HS-27A (cell line): ENCODE data around the gene STK10.

Experiments used
- DNase-seq: peaks from one replicate; pipeline ENCODE4 v3.0.0-alpha.2; 2012; ENCODE audit warnings: low read depth, missing footprints

STK10 gene

GRCh38 chr5:172086194-172086975 lies 101.6 kb downstream of the STK10 start:
- DNase-seq: no peak

- DNase-seq: no peak
These were observed 102.3 kb downstream of the STK10 start for GRCh38 chr5:172085738-172086137.

- no peak for DNase-seq
These were observed 105.8 kb downstream of the STK10 start for GRCh38 chr5:172082180-172082579.

DNA sequence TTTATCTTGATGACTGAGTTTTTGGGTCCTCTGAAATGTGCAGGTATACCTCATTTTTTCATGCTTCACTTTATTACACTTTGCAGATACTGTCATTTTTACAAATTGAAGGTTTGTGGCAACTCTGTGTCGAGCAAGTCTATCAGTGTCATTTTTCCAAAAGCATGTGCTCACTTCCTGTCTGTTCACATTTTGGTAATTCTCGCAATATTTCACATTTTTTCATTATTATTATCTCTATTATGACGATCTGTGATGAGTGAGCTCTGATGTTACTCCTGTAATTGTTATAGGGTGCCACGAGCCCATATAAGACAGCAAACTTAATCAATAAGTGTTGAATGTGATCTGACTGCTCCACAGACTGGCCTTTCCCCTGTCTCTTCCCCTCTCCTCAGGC lies 108.1 kb downstream of the STK10 start:
- DNase-seq: no peak

DNA sequence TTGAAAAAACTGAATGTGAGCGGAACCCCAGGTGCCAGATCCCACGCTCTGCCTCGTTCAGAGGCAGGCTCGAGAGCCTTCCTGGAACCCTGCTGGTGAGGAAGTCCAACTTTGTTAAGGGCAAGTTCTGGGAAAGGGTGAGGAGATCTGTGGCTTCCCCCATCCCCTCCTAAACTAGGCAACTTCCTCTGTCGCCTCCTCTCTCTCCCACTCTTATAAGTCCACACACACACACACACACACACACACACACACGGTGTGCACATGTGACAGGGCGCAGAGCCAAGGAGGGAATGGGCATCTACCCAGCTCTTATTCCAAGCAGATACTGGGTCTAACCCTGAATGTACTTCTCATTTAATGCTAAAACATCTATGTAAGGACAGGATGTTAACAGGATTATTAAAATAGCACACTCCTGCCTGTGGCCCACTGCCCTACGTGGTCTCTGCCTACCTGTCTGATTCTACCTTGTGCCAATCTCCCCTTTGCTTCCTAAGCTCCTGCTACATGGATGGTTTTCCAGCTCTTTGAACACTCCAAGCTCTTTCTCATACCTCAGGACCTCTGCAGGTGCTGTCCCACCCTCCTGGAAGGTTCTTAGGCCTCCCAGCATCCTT lies 109.2 kb downstream of the STK10 start:
- DNase-seq: no peak

DNA sequence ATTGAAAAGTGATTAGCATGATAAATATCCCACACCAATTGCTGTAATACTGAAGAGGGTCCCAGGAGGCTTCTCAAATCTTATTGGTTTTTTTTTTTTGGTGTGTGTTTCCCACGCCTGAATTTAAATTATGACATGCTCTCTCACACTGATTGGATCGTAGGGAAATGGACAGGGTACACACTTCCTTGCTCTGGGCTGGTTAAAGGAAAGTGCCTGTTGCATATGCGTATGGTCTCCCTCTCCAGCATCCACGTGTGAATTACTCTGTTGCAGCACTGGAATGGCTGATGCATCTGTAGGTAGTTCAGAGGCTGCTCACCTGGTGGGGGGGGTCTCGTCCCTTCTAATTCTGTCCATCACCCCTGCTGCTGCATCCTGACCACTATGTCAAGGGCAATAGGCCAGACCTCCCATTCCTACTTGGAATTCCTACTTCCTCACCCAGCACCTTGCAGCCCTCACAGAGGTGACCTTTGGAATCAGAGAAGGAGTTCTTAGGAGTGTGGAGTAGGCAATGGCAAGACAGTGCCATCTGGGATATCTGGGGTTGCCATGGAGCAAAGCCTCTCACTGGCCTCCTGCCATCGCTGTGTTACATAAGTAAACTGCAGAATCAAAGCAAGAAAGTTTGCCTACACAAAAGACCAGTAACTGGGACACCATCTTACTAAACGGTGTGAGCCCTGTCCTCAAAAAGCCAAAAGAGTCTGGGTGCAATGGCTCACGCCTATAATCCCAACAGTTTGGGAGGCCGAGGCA lies 110.2 kb downstream of the STK10 start:
- DNase-seq: no peak

GRCh38 chr5:172076761-172077244 lies 111.2 kb downstream of the STK10 start:
- no peak for DNase-seq

DNA sequence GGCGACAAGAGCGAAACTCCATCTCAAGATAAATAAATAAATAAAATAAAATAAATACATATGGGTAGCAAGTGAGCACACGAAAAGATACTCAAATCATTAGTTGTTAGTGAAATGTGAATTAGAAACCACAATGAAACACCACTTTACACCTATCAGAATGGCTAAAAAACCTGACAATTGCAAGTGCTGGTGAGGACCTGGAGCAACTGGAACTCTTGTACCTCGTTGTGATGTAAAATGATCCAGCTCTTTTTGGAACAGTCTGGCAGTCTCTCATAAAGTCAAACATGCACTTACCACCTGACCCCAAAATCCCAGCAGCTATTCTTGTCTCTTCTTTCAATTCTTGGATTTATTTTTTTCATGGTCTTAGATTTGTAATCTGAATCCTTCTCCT lies 112.4 kb downstream of the STK10 start:
- no peak for DNase-seq

- DNase-seq: no peak
These were observed 113.1 kb downstream of the STK10 start for GRCh38 chr5:172074896-172075295.

- no peak for DNase-seq
These were observed 116.6 kb downstream of the STK10 start for GRCh38 chr5:172071309-172071875.

DNA sequence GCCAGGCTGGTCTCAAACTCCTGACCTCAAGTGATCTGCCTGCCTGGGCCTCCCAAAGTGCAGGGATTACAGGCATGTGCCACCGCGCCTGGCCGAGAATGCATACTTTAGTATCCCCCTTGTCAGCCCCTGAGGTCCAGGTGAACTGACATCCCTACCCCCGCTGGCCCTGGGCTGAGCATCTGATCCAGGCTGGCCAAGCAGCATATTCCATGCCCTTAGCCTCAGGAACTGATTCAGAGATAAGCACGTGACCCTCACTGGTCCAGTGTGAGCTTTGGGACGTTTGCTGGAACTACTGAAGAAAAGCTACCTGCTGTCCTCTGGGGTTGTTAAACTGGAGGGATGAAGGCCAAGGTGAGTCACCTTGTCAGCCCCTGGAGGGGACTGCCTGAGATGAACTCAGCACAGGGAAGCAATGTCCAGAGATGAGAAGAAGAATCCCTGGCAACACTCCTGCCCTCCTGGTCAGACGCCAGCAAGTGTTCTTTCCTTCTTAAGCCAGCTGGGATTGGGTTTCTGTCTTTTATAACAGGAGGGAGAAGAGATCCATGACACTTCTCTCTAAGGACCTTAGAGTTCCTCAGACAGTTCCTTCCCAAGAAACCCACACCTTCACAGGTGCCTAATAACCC lies 122.5 kb downstream of the STK10 start:
- DNase-seq: no peak

- DNase-seq: no peak
These were observed 123.3 kb downstream of the STK10 start for GRCh38 chr5:172064766-172065165.

- DNase-seq: no peak
These were observed 123.7 kb downstream of the STK10 start for GRCh38 chr5:172064358-172064757.

DNA sequence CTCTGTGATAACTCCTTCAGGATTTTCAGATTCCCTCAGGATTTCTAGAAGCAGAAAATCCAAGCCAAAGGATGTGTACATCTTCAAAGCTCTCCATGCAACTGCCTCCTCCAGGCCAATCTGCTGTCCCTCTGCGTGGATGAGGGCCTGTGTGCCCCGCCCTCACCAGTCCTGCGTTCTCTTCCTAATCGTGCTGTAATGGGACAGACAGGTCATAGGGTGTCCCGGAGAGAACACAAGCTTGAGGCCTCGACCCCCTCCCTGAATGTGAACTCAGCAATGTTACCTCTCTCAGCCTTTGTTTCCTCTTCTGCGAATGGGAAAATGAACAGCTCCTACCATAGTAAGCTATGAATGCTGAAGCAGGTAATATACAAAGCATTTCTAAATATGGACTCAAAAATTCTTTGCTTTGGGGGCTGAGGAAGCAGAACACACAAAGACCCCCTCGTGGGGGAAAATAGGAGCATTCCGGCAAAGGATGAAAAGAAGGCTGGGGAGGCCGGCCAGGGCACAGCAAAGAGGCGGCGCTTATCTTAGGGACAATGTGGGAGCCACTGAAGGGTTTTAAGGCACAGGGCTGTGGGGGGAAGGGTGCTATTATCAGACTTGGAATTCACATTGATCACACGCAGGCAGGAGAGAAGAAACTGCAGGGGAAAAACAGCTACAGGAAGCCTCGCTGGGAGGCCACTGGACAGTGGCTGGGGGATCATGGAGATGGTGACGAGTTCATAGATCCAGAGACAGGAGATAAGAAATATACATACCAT lies 124.4 kb downstream of the STK10 start:
- no peak for DNase-seq

DNA sequence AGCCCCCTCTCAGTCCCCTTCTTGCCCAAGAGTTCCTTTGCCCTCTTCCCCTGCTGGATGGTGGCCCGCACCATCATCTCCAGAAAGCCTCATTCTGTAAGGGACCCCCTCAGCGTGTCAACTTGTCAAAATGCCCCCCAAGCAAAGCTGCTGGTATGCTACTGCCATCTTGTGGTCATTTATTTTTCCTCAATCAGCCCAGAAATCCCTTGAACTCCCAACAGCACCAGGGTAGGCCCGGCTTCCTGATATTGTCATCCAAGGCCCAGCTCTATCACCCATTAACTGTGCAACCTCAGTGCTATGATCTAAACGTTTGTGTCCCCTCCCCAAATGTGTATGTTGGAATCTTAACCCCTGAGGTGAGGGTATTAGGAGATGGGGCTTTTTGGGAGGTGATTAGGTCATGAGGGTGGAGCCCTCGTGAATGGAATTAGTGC lies 128.3 kb downstream of the STK10 start:
- no peak for DNase-seq

GRCh38 chr5:172058088-172058487 lies 129.9 kb downstream of the STK10 start:
- no peak for DNase-seq

- DNase-seq: no peak
These were observed 132.0 kb downstream of the STK10 start for GRCh38 chr5:172055996-172056395.

GRCh38 chr5:172055421-172055820 lies 132.6 kb downstream of the STK10 start:
- DNase-seq: no peak

- DNase-seq: no peak
These were observed 133.3 kb downstream of the STK10 start for GRCh38 chr5:172054611-172055153.

- DNase-seq: no peak
These were observed 135.4 kb downstream of the STK10 start for GRCh38 chr5:172052450-172053236.
